HG03135 (cell line): ENCODE data around the gene FAM171A1.
"Not testable (repeated sequence)": the region's sequence is repeated elsewhere in the genome, so short reads cannot be mapped to it uniquely, and the experiment has no call there.

Experiments
- ATAC-seq: cut with Tn5 transposase; IDR thresholded peaks from one replicate; pipeline ENCODE4 v1.9.1; 2021; ENCODE audit warnings: mild to moderate bottlenecking, moderate library complexity; ENCODE audit not compliant: unreplicated experiment

The FAM171A1 gene

GRCh38 chr10:15321431-15322341 is 49.4 kb downstream of the FAM171A1 start:
- no peak for ATAC-seq

GRCh38 chr10:15320522-15321203 is 50.4 kb downstream of the FAM171A1 start:
- no peak for ATAC-seq

GRCh38 chr10:15320118-15320517 is 51.0 kb downstream of the FAM171A1 start:
- no peak for ATAC-seq

GRCh38 chr10:15316871-15317464 is 54.1 kb downstream of the FAM171A1 start:
- no peak for ATAC-seq

GRCh38 chr10:15316145-15316544 is 54.9 kb downstream of the FAM171A1 start:
- ATAC-seq = no peak

- ATAC-seq = no peak
Observed at GRCh38 chr10:15315286-15315685, 55.8 kb downstream of the FAM171A1 start.

DNA sequence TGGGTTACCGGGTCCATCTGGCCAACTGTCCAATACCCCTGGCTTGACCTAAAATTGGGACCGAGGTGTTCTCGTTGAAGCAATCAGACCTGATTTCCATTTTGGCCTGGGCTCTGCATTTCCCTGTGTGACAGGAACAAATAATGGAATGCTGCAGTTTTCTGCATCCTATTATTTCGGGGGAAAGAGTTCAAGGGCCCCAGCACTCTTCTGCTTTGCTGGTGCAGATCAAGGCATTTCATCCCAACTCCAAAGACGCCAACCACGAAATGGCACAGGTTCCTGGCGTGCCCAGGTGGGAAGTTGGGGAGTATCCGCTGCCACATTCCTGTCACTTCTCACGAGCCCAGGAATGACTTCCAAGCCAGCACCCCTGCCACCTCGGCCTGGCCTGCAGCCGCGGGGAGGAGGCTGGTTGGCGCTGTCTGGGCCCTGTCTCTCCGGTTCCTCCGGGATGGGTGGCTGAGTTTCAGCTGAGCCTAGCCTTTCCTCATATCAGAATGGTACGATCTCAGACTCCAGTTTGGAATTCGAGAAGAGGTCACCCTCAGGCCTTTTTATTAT is 56.5 kb downstream of the FAM171A1 start:
- no peak for ATAC-seq

DNA sequence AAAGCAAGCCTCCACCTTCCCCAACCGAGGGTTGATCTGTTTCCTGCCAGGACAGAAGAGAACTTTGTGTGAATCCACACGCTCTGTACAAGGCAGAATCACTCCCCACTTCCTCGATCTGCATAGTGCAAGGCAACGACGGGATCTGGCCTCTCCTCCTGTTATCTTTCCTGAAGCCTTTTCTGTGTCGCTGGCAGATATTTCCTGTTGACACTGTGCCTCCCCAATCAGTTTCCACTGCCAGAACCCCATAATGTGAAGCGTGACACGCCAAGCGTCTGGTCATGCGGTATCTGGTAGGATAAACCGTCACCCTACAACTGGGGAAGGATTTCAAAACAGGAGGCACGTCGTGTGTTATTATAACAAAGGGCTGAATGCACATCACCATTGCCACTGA is 57.2 kb downstream of the FAM171A1 start:
- ATAC-seq = no peak

GRCh38 chr10:15313047-15313446 is 58.0 kb downstream of the FAM171A1 start:
- ATAC-seq = no peak

DNA sequence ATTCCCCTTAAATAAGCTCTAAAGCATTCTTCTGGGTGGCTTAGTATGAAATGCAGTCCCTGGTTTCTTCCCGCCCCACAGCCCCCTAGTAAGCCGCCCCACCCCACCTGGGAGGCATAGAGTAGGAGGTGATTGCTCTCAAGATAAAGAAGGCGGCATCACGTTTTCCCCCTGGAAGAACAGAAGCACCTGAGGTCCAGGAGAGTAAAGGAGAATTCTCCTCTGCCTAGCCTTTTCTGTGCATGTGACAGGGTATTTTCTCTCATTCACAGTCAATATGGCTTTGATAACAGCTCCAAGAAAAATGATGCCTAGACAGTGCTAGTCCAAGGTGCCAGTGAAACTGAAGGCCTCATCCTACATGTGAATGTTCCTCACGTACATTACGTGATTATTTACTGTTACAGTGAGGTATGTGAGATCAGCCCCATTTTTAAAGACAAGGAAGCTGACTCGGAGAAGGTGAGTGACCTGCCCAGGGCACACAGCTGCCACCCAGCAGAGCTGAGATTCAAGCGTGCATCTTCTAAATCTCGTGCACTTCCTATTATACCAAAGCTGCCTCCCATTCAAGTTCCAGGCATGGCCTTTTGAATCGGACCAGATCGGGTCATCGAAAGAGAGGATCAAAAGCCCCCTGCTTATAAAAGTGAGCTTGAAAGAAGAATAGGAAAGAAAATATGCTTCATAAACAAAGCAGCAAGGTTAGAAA is 59.4 kb downstream of the FAM171A1 start:
- no peak for ATAC-seq

DNA sequence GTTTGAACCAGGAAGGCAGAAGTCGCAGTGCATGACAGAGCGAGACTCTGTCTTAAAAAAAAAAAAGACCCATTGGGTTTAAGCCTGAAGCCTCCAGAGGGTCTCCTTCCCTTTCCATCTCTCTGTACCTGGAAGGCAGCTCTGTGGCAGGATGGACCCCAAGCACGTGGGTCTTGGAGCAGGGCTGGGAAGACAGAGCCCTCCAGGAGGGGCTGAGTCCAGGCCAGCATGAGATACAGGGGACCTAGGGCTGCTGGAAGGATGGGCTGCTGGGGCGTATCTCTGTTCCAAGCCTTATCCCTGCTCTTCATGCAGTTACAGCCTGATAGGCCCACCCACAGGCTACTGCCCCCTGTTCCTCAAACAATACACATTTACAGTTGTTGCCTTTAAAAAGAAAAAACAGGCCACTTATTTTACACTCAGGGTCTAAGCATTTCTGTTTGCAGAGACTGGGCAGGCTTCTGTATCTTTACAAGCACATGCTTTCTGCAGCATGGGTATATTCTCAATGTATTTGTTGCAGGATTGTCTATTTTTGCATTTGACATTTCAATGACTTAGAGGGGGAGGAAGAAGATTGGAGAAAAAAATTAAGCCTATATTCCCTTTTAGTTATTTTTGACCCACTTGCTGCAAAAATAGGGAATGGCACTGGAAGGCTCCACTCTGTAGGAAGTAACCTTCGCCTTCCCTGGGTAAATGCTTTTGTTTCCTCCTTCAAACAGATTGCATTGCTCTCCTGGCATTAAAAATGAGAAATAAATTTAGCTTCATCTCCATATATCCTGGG is 60.1 kb downstream of the FAM171A1 start:
- no peak for ATAC-seq

DNA sequence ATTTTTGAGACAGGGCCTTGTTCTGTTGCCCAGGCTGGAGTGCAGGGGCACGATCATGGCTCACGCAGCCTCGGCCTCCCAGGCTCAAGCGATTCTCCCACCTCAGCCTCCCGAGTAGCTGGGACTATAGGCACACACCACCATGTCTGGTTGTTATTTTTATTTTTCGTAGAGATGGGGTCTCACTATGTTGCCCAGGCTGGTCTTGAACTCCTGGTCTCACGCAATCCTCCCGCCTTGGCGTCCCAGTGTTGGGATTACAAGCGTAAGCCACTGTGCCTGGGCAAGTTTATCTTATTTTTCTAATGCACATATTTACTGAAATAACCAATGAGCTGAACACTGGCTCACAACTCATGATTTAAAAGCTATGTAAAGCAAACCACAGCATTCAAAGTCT is 61.9 kb downstream of the FAM171A1 start:
- ATAC-seq = no peak

DNA sequence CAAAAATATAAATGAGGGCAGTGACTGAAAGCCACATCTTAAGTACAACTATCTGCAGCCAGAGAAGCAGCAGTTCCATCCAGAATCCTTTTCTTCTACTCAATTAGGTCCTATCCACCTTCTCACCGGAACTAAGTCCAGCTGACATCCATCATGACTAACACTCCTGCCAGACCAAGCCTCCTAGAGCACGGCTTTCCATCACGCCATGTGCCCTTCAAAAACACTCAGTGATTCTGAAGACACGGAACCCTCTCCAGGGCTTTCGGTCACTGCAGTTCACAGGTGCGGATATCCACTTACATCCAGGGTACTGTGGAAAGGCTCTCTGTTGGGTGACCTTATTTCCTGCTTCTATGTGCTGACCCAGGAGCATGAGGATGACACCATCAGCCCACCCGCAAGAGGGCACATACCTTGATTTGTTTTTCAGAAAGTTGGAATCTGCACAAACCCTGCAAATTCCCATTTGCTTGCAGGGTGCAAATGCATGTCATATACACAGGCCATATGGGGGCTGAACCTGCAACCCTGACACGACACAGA is 64.3 kb downstream of the FAM171A1 start:
- ATAC-seq = no peak

DNA sequence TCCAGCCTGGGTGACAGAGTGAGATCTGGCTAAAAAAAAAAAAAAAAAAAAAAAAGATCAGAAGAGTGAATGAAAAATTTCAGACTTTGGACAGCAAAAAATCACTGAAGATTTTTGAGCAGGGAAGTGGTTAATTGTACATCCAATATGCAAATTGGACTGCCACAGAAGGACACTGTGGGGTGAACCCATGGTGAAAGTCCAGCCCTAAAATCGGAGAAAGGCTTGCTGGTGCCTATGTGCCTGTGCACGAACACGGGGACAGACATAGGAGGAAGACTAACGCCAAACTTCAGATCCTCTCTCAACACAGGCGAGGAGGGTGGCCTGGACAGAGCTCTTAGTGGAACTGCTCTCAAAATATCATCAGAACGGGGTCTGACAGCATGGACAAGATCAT is 65.5 kb downstream of the FAM171A1 start:
- ATAC-seq = no peak

- ATAC-seq = no peak
Observed at GRCh38 chr10:15305161-15305560, 65.9 kb downstream of the FAM171A1 start.

DNA sequence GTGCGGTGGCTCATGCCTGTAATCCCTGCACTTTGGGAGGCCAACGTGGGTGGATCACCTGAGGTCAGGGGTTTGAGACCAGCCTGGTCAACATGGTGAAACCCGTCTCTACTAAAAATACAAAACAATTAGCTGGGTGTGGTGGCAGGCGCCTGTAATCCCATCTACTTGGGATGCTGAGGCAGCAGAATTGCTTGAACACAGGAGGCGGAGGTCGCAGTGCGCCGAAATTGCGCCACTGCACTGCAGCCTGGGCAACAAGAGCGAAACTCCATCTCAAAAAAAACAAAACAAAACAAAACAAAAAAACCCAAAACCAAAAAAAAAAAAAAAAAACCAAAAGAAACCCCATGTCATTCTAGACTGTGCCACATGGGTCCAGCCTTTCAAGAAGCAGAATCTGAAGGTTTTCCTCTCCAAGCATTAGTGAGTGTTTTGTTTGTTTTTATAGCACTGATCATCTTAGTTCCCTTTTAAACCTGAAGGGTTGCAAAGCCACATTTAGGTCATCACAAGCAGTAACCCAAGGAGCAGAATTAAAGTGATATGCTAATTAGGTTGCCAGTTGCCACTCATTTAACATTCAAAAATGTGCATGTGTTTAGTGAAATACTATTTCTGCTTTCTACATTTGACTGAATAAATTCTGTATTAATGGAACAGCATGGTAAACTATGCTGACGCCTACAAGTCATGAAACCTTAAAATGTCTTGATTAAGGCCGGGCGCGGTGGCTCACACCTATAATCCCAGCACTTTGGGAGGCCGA is 68.7 kb downstream of the FAM171A1 start:
- ATAC-seq = not testable (repeated sequence)

GRCh38 chr10:15300697-15301096 is 70.4 kb downstream of the FAM171A1 start:
- no peak for ATAC-seq

DNA sequence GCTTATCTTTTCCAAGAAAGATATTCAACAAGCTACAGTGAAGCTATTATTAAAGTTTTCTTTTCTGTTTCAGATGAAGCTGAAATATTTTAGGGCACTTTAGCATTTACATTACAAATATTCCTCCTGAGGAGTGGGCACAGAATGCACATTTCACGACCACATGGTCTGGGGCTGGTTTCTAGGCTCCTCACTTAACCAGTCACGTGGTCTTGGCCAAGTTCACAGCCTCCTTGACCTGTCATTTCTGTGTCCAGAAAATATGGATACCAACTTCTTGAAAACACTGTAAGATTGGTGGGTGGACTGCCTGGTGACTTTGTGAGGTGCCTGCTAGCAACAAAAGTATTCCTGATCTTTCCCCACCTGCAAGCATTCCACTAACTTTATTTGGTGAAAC is 70.9 kb downstream of the FAM171A1 start:
- no peak for ATAC-seq

GRCh38 chr10:15296701-15297100 is 74.4 kb downstream of the FAM171A1 start:
- ATAC-seq = no peak
